ENCODE results near the gene MPP2.

GRCh38 chr17:43951750-43952149, 44.4 kb upstream of the MPP2 start:
- TF ChIP-seq CTCF (IDR thresholded peaks at IDR 0.05; ENCODE audit: poor library complexity) (no peak), EZH2 (IDR thresholded peaks at IDR 0.05; ENCODE audit: borderline replicate concordance) (no peak), EZH2phosphoT487 (IDR thresholded peaks at IDR 0.05; ENCODE audit: low read depth, severe bottlenecking, unreplicated experiment) (no peak)

Data from hepatocyte (in vitro differentiated cells).